ENCODE measurements around the gene PHTF2.

GRCh38 chr7:77827999-77828398, 29.4 kb downstream of the PHTF2 start:
- TF ChIP-seq CTCF (IDR thresholded peaks at IDR 0.05) (no peak), POLR2A (IDR thresholded peaks at IDR 0.05) (no peak)
